Heart right ventricle (tissue), 16 donors: ENCODE measurements around the gene ST7. TPM values are rescaled to one million over a fixed set of nuclear protein-coding genes. Genes with fewer than 3 reads are reported as not detected.

Experiments used
- ATAC-seq, 8 donors: fragments of 200-7000 bp; cut with Tn5 transposase; one replicate each; pipeline ENCODE4 v1.9.1; 2020; ENCODE audit warnings: mild to moderate bottlenecking in 8 of 8, moderate library complexity in 8 of 8, moderate number of reproducible peaks in 1 of 8
- DNase-seq, 2 donors: peaks; one replicate each; pipeline ENCODE4 v3.0.0-alpha.2; 2020
- H3K27ac ChIP-seq, 10 donors: fragments of 200-600 bp; sonication (generic) in 2 of 10; one replicate each; pipeline versions ENCODE4 v1.5.0 to v1.8.0; 2020 to 2022; ENCODE audit warnings: mild to moderate bottlenecking in 3 of 10
- H3K27me3 ChIP-seq, 7 donors: fragments of 200-600 bp; one replicate each; pipeline ENCODE4 v1.8.0; 2021 to 2022; ENCODE audit warnings: mild to moderate bottlenecking in 2 of 7
- H3K36me3 ChIP-seq, 9 donors: fragments of 200-600 bp; sonication (generic) in 1 of 9; one replicate each; pipeline versions ENCODE4 v1.5.0 to v1.8.0; 2020 to 2022; ENCODE audit warnings: mild to moderate bottlenecking in 2 of 9
- H3K4me1 ChIP-seq, 9 donors: fragments of 200-600 bp; sonication (generic) in 1 of 9; one replicate each; pipeline versions ENCODE4 v1.5.0 to v1.8.0; 2020 to 2022; ENCODE audit warnings: mild to moderate bottlenecking in 4 of 9
- H3K4me3 ChIP-seq, 10 donors: fragments of 200-600 bp; sonication (generic) in 2 of 10; one replicate each; pipeline versions ENCODE4 v1.5.0 to v1.8.0; 2020 to 2022; ENCODE audit warnings: mild to moderate bottlenecking in 7 of 10, moderate library complexity in 2 of 10
- H3K9me3 ChIP-seq, 11 donors: fragments of 200-600 bp in 10 of 11; sonication (generic) in 2 of 11; one replicate each; pipeline versions ENCODE4 v1.5.0 to v1.8.0; 2013 to 2022; ENCODE audit warnings: mild to moderate bottlenecking in 2 of 11, control low read depth in 1 of 11, moderate library complexity in 1 of 11
- WGBS, 2 donors: extraction: QIAGEN DNeasy Blood & Tissue Kit; methylation state at CpG; one replicate each; pipeline ENCODE4 v1.1.7; 2013; ENCODE audit warnings: inconsistent platforms in 1 of 2; 5-methylcytosine and 5-hydroxymethylcytosine counted together
- intact Hi-C, 10 donors: fragments of 100-400 bp; cut with DNase I; formaldehyde crosslinking; loops; one replicate each; pipeline versions ENCODE4 v1.11.1 to v1.14.2; 2022
- polyA plus RNA-seq, 2 donors: library from polyadenylated mRNA; stranded (reverse); fragments of 200-250 nt; gene quantifications; one replicate each; pipeline ENCODE4 v1.2.3, GENCODE V29; 2013
- total RNA-seq, 10 donors: library from RNA; stranded (reverse); fragmentation: NEBNext Ultra II Directional in 3 of 10; extraction: Animal tissue kit (Norgen Biotek cat#: 25700) in 3 of 10; gene quantifications; one replicate each; pipeline versions ENCODE4 v1.2.1 to v1.2.4, GENCODE V29; 2021 to 2023
- TF ChIP-seq, protein P1 (sequence below), 9 donors: fragments of 200-600 bp; sonication (generic) in 2 of 9; IDR thresholded peaks; one replicate each; pipeline versions ENCODE4 v1.5.0 to v1.8.0; 2021 to 2022; ENCODE audit warnings: antibody characterized with exemption in 9 of 9, mild to moderate bottlenecking in 5 of 9, moderate library complexity in 1 of 9
- donor health status: Arrhythmogenic right ventricular cardiomyopathy.
- donor health status: ischemic (EF 13 %, LVEDD 7.1; RV severe dilation, severe dysfunction).
- donor health status: healthy with polysubstance abuse.
- donor health status: DM: no; HTN: yes; CAD: no.
- donor health status: DM: no; HTN: no; CAD: no.
- donor health status: ischemic (EF 25% LVEDD 6.9; RV normal size, moderate dysfunction).
- donor health status: ischemic (EF 25% LVEDD 5.7; RV mildly dilated, moderate dysfunction).
- donor health status: healthy.
- donor health status: DM: yes; HTN: yes; CAD: no.
- donor health status: Ischemic cardiomyopathy.
- donor health status: ischemic (EF 35%, LVEDD 5.7; RV mildly dilated, moderate dysfunction).
- donor health status: nonischemic (EF 11% LVEDD 7.7; RV severe dilation, severe dysfunction).
- donor health status: DM: yes; HTN: yes; CAD: no.
- donor health status: PGD.
- donor health status: ischemic (EF 29% LVEDD 5.4; RV normal size, mild dysfunction).
- donor health status: nonischemic (EF 23%, LVEDD 6.1; RV moderate dilation, normal function).

ST7 gene
- total and polyA plus RNA-seq, 12 donors, result 20.1 to 40.2 (median 23.4) TPM

- ATAC-seq (no peak), DNase-seq (no peak)
- H3K4me3 ChIP-seq, result no peak overlapping the region
- peaks cover 0 to 38% (median 0%) of the 10 kb centered on the region in 9 donors for H3K36me3 ChIP-seq
- TF ChIP-seq, protein P1, sequence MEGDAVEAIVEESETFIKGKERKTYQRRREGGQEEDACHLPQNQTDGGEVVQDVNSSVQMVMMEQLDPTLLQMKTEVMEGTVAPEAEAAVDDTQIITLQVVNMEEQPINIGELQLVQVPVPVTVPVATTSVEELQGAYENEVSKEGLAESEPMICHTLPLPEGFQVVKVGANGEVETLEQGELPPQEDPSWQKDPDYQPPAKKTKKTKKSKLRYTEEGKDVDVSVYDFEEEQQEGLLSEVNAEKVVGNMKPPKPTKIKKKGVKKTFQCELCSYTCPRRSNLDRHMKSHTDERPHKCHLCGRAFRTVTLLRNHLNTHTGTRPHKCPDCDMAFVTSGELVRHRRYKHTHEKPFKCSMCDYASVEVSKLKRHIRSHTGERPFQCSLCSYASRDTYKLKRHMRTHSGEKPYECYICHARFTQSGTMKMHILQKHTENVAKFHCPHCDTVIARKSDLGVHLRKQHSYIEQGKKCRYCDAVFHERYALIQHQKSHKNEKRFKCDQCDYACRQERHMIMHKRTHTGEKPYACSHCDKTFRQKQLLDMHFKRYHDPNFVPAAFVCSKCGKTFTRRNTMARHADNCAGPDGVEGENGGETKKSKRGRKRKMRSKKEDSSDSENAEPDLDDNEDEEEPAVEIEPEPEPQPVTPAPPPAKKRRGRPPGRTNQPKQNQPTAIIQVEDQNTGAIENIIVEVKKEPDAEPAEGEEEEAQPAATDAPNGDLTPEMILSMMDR (IDR thresholded peaks at IDR 0.05), result no peak
- peaks cover 0 to 11% (median 0%) of the 10 kb centered on the region in 9 donors for H3K4me1 ChIP-seq
- no peaks in the 10 kb centered on the region for H3K27me3 ChIP-seq
- intact Hi-C loops, result no loop called here
- H3K27ac ChIP-seq, result no peak overlapping the region
- WGBS, 2 donors, result 50 to 69% methylated on average over 2 of the region's 2 CpGs
- H3K9me3 ChIP-seq, result peaks cover 0 to 7% (median 0%) of the 10 kb centered on the region in 11 donors
Measured at GRCh38 chr7:117200132-117200531, 246.8 kb downstream of the ST7 start.

DNA sequence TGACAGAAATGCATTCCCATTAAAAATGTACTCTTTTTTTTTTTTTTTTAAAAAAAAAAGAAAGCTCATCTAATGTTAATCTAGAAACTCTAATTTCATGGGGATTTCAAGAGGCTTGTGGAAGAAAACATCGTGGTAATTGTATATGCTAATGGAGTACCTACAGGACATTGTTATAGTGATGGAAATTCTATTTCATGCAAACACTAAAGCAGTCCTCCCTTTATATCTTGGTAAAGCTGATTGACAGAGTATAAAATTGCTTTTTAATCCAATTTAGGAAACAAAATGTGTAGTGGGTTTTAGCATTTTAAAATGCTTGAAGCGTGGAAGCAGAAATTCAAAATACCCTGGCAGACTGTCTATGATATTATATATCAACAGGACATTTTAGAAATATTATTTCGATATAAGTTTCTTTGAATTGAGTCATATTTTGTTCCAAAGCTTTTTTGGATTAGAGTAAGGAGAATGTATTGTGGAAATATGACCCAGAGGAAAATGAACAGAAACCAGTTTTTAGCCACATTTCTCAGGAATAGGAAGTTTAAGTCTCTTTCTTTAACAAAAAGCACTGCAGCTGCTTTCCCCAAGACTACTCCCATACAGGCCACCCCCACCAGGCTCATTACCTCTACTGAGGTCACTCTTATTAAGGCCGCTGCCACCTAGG, 247.6 kb downstream of the ST7 start:
- WGBS, 2 donors, result 87 to 91% methylated on average over 4 of the region's 4 CpGs
- no peaks in the 10 kb centered on the region for H3K9me3 ChIP-seq
- no peak overlapping the region for H3K27ac ChIP-seq
- H3K36me3 ChIP-seq, result peaks cover 0 to 38% (median 0%) of the 10 kb centered on the region in 9 donors
- H3K4me3 ChIP-seq, result no peak overlapping the region
- intact Hi-C loops, result no loop called here
- TF ChIP-seq, protein P1 (IDR thresholded peaks at IDR 0.05), result no peak
- H3K4me1 ChIP-seq, result peaks cover 0 to 11% (median 0%) of the 10 kb centered on the region in 9 donors
- no peaks in the 10 kb centered on the region for H3K27me3 ChIP-seq
- no peak for ATAC-seq
- no peak for DNase-seq

- Histone ChIP-seq H3K36me3 (peaks cover 0 to 38% (median 0%) of the 10 kb centered on the region in 9 donors), H3K4me1 (peaks cover 0 to 11% (median 0%) of the 10 kb centered on the region in 9 donors), H3K4me3 (no peak overlapping the region), H3K27ac (no peak overlapping the region), H3K9me3 (no peaks in the 10 kb centered on the region), H3K27me3 (no peaks in the 10 kb centered on the region)
- ATAC-seq (no peak), DNase-seq (no peak)
- WGBS, 2 donors, result 62 to 82% methylated on average over 3 of the region's 3 CpGs
- intact Hi-C loops, result no loop called here
- TF ChIP-seq, protein P1 (IDR thresholded peaks at IDR 0.05), result no peak
Measured at GRCh38 chr7:117202511-117202910, 249.2 kb downstream of the ST7 start.

GRCh38 chr7:117203205-117203604, 249.9 kb downstream of the ST7 start:
- WGBS, 2 donors, result 76 to 78% methylated on average over 1 of the region's 1 CpG
- ATAC-seq, result peak in 3 of 8 donors; percentile 42 to 56 (median 51)
- intact Hi-C loops, result no loop called here

More at GRCh38 chr7:117203205-117203604, 249.9 kb downstream of the ST7 start:
- TF ChIP-seq, protein P1 (IDR thresholded peaks at IDR 0.05), result no peak
- Histone ChIP-seq H3K4me1 (peaks cover 0 to 11% (median 0%) of the 10 kb centered on the region in 9 donors), H3K36me3 (peaks cover 0 to 33% (median 0%) of the 10 kb centered on the region in 9 donors), H3K27ac (no peak overlapping the region), H3K9me3 (no peaks in the 10 kb centered on the region), H3K4me3 (no peak overlapping the region), H3K27me3 (no peaks in the 10 kb centered on the region)
- no peak for DNase-seq
